GM10248 (cell line): Measurements from ENCODE around the gene NXPE3.

Source experiments
- CTCF ChIA-PET: fragments of 300-600 bp; sonication (Branson Sonifier 250); formaldehyde crosslinking; extraction: SDS; loops from one replicate; lab custom pipeline; 2021; ENCODE audit warnings: antibody characterized with exemption; lab: Yijun Ruan, JAX
- POLR2A ChIA-PET: fragments of 350-650 bp; sonication (Branson Sonifier 250); formaldehyde crosslinking; extraction: SDS; loops from one replicate; lab custom pipeline; 2020; ENCODE audit warnings: antibody characterized with exemption; lab: Yijun Ruan, JAX
- DNase-seq: peaks from one replicate; pipeline ENCODE4 v3.0.0; 2012; ENCODE audit errors: extremely low spot score
- TF ChIP-seq, protein P1 (sequence below): IDR thresholded peaks from 2 replicates; pipeline ENCODE4 v1.5.1; 2012; ENCODE audit warnings: mild to moderate bottlenecking, low read depth; ENCODE audit errors: extremely low read depth, missing control alignments, control extremely low read depth

Gene NXPE3

DNA sequence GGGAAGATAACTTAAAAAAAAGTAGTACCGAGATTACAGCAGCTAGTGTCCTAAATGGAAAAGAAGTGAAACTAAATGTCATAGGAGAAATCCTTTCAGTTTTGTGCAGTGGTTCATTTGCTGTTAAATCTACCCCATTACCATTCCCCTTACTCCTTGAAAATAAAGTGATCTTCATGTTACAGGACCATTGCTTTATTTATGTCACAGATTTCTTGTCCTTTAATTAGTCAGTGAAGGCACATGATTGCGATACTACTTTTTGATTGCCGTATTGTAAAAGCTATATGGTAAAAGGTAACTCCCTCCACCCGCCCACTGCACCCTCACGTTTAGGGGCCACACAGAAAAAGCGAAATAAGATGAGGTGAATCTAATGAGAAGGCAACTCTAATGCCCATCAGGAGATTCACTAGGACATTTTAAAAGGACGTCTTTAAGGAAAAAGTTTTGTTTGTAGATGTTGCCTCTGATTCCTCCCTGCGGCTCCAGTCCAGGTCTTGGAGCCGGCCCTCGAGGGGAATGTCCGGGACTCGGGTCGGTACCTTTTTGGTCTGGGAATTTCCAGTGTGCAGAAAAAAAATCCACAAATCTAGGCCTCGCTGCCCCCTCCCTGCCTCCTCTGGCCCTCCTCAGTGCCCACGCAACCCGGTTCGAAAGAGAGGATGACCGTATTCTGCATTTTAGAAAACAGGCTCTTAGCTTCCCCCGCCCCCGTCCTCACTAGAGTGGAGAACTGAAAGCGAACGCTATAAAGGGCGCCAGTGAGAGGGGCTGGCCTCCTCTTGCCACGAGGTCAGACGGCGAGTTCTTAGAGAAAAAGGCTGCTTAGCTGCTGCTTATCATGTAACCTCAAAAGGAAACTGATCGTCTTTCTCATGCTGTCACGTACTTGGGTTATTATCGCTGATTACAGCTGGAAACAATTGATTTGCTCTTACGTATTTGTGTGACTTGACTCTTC is 48.5 kb downstream of the NXPE3 start:
- CTCF ChIA-PET = interaction anchor here (1.0 to 4.2 kb wide), 10 partner anchors 9 to 398 kb away, joined by 3 to 19 read pairs (median 5); no protein-coding TSS in a partner anchor
- POLR2A ChIA-PET = interaction anchor here (0.6 to 5.6 kb wide), 10 partner anchors 9 to 352 kb away, joined by 3 to 54 read pairs (median 4); partner anchors contain the start of genes NFKBIZ and RPL24
- peak; percentile 80 for DNase-seq
- TF ChIP-seq, protein P1, sequence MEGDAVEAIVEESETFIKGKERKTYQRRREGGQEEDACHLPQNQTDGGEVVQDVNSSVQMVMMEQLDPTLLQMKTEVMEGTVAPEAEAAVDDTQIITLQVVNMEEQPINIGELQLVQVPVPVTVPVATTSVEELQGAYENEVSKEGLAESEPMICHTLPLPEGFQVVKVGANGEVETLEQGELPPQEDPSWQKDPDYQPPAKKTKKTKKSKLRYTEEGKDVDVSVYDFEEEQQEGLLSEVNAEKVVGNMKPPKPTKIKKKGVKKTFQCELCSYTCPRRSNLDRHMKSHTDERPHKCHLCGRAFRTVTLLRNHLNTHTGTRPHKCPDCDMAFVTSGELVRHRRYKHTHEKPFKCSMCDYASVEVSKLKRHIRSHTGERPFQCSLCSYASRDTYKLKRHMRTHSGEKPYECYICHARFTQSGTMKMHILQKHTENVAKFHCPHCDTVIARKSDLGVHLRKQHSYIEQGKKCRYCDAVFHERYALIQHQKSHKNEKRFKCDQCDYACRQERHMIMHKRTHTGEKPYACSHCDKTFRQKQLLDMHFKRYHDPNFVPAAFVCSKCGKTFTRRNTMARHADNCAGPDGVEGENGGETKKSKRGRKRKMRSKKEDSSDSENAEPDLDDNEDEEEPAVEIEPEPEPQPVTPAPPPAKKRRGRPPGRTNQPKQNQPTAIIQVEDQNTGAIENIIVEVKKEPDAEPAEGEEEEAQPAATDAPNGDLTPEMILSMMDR = no peak

DNA sequence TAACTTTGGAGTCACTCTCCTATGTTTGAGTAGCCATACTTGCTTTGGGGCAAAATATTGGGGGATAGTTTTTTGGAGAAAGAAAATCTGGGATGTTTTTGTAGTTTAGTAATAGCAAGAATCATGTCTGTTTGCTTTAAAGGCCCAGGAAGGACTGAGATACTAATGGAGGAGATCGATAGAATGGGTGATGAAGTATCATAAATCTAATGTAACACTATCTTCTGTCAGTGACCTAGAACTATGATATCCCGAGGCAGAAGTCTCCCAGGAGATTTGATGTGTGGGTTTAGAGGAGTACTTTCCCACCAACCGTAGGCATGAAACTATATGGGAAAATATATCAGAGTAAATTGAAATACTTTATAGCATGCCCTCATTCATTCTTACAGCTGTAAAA is 49.3 kb downstream of the NXPE3 start:
- DNase-seq = no peak

DNA sequence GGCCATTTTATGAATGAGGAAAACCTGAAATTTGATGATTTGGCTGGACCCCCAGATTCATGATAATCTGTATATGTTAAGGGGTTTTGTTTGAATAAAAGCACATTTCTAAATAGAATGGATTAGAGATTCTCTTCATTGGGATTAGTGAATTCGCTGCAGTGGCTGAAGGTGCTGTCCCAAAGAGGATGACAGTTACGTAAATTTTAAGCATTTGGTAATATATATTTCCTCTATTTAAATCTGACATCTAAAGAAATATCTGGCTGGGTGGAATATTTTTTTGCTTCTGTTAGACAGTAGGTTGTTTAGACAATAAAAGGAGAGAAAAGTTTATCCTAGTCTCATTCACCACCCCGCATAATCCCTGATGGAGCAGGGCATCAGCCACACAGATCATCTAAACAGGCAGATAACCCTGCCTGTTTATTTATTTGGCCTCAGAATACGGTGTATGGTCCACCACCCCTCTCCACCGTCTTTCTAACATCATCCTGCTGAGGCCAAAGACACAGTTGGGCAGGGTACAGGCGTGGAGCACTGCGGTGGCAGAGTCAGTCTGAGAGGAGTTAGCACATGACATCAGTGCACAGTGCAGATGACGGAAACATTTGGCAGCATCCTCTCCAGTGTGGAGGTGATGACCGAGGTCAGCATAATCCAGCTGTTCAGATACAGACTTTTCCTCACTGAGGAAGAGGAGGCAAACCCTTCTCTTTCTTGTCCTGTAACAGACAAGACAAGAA is 49.9 kb downstream of the NXPE3 start:
- POLR2A ChIA-PET = interaction anchor here (1.0 to 5.6 kb wide), 4 partner anchors 7 to 23 kb away, joined by 3 to 54 read pairs (median 4); partner anchors contain the start of gene NFKBIZ
- CTCF ChIA-PET = interaction anchor here (1.0 to 4.2 kb wide), 11 partner anchors 8 to 400 kb away, joined by 3 to 19 read pairs (median 6); no protein-coding TSS in a partner anchor
- DNase-seq = no peak
- TF ChIP-seq, protein P1 = no peak

More for the DNA sequence above, 49.3 kb downstream of the NXPE3 start:
- CTCF ChIA-PET = interaction anchor here (1.0 to 4.2 kb wide), 8 partner anchors 10 to 397 kb away, joined by 3 to 19 read pairs (median 10); no protein-coding TSS in a partner anchor
- POLR2A ChIA-PET = interaction anchor here (0.6 to 5.6 kb wide), 7 partner anchors 8 to 232 kb away, joined by 3 to 54 read pairs (median 5); partner anchors contain the start of gene NFKBIZ
- TF ChIP-seq, protein P1 = no peak

DNA sequence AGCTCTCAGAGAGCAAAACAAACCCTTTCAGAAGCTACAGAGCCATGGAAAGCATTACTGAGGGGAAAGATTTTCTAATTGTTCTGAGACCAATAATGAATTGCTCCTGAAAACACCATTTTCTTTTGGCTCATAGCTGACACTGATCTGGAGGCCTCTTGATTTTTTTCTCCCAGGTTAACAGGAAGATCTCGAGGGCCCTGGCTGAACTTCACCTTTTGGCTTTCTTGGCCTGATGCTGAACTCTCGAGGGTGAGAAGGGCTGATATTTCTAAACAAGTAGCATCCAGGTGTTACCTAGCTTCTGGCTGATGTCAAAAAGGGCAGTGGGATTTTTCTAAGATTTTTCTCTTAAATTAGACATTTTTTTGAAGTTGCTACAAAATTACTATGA is 50.4 kb downstream of the NXPE3 start:
- TF ChIP-seq, protein P1 = no peak
- ChIA-PET CTCF (interaction anchor here (1.0 to 4.2 kb wide), 12 partner anchors 9 to 400 kb away, joined by 3 to 19 read pairs (median 6); no protein-coding TSS in a partner anchor), POLR2A (interaction anchor here (1.0 to 5.6 kb wide), 4 partner anchors 8 to 23 kb away, joined by 3 to 54 read pairs (median 4); partner anchors contain the start of gene NFKBIZ)
- no peak for DNase-seq

DNA sequence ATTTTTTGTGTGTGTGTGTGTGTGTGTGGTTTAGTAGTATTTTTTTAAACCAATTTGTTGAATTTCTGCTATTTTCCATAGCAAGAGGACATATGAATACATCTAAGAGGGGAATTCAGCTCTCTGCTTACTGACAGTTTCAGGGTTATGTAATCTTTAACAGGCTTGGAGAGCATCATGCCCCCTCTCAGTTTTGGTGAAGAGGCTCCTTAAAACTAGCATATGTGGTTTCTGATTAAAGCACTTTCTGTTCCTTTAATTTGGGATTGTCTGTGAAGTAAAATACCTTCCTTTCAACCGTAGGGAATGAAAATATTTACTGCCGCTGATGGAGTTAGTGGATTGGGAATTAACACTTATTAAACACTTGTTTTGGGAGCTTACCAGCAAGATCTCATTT is 50.9 kb downstream of the NXPE3 start:
- ChIA-PET POLR2A (interaction anchor here (1.0 to 5.6 kb wide), 4 partner anchors 8 to 22 kb away, joined by 3 to 54 read pairs (median 4); partner anchors contain the start of gene NFKBIZ), CTCF (interaction anchor here (0.8 to 4.2 kb wide), 14 partner anchors 9 to 399 kb away, joined by 3 to 19 read pairs (median 6); no protein-coding TSS in a partner anchor)
- DNase-seq = no peak
- TF ChIP-seq, protein P1 = no peak
